Ascending aorta (tissue), 2 donors: Measurements from ENCODE around the gene CD93. TPM values are rescaled to one million over a fixed set of nuclear protein-coding genes. Genes with fewer than 3 reads are reported as not detected.

ENCODE experiments used
- DNase-seq, 2 donors: peaks; one replicate each; pipeline ENCODE4 v3.0.0-alpha.2; 2019; ENCODE audit warnings: low spot score in 2 of 2
- H3K27ac ChIP-seq, 2 donors: fragments of 200-600 bp; sonication (generic); one replicate each; pipeline ENCODE4 v1.5.1; 2016 to 2017; ENCODE audit warnings: mild to moderate bottlenecking in 1 of 2
- H3K27me3 ChIP-seq: fragments of 200-600 bp; sonication (generic); one replicate; pipeline ENCODE4 v1.5.1; 2017
- H3K36me3 ChIP-seq, 2 donors: fragments of 200-600 bp; sonication (generic); one replicate each; pipeline ENCODE4 v1.5.1; 2016
- H3K4me1 ChIP-seq, 2 donors: fragments of 200-600 bp; sonication (generic); one replicate each; pipeline ENCODE4 v1.5.1; 2016 to 2017; ENCODE audit warnings: mild to moderate bottlenecking in 1 of 2
- H3K4me3 ChIP-seq, 2 donors: fragments of 200-600 bp; sonication (generic); one replicate each; pipeline ENCODE4 v1.5.1; 2016 to 2017; ENCODE audit warnings: mild to moderate bottlenecking in 1 of 2
- H3K9me3 ChIP-seq, 2 donors: fragments of 200-600 bp; sonication (generic); one replicate each; pipeline ENCODE4 v1.5.1; 2016
- CTCF ChIP-seq, 3 experiments: fragments of 200-600 bp in 2 of 3; fragments of 450-650 bp in 1 of 3; sonication (generic) in 2 of 3; IDR thresholded peaks; one replicate each; pipeline ENCODE4 v1.5.1; 2016 to 2019; ENCODE audit warnings: antibody characterized with exemption in 3 of 3, mild to moderate bottlenecking in 1 of 3, moderate library complexity in 1 of 3
- intact Hi-C: fragments of 100-400 bp; cut with DNase I; formaldehyde crosslinking; loops from one replicate; pipeline ENCODE4 v1.15.1; 2023
- total RNA-seq: library from RNA; depleted of rRNA; stranded (reverse); fragments of >200 nt; gene quantifications from one replicate; pipeline ENCODE4 v1.1.0, GENCODE V29; 2016

Gene CD93
- total RNA-seq, 1 donor from 2014 or later = 206 TPM

- peak overlapping the region; percentile 67 to 78 for H3K4me3 ChIP-seq
- no peaks in the 10 kb centered on the region for H3K9me3 ChIP-seq
- peak; percentile 35 to 83 for DNase-seq
- H3K4me1 ChIP-seq = peaks cover 9 to 23% of the 10 kb centered on the region in 2 donors
- H3K27ac ChIP-seq = peak overlapping the region; percentile 91 to 93
- TF ChIP-seq CTCF (IDR thresholded peaks at IDR 0.05) = peak; percentile 45 to 59 (median 51)
- H3K36me3 ChIP-seq = no peaks in the 10 kb centered on the region
- intact Hi-C loops = loop anchor here (2.0 to 5.0 kb wide), 4 partner anchors 251 to 710 kb away; partner anchors contain the start of gene NXT1
- no peaks in the 10 kb centered on the region for H3K27me3 ChIP-seq
Observed at GRCh38 chr20:23048283-23049200, 37.6 kb downstream of the CD93 start.

GRCh38 chr20:23047738-23048214, 38.3 kb downstream of the CD93 start:
- Histone ChIP-seq H3K4me1 (peaks cover 9 to 23% of the 10 kb centered on the region in 2 donors), H3K36me3 (no peaks in the 10 kb centered on the region), H3K4me3 (peak overlapping the region; percentile 67 to 78), H3K27ac (peak overlapping the region in 1 of 2 donors; percentile 91), H3K9me3 (no peaks in the 10 kb centered on the region), H3K27me3 (no peaks in the 10 kb centered on the region)
- intact Hi-C loops = loop anchor here (2.0 to 5.0 kb wide), 4 partner anchors 250 to 709 kb away; partner anchors contain the start of gene NXT1
- peak in 1 of 3 experiments; percentile 6 for TF ChIP-seq CTCF (IDR thresholded peaks at IDR 0.05)
- DNase-seq = peak in 1 of 2 donors; percentile 65

GRCh38 chr20:23047001-23047737, 39.0 kb downstream of the CD93 start:
- H3K9me3 ChIP-seq = no peaks in the 10 kb centered on the region
- H3K36me3 ChIP-seq = no peaks in the 10 kb centered on the region
- peak overlapping the region; percentile 67 to 78 for H3K4me3 ChIP-seq
- intact Hi-C loops = loop anchor here (5.0 kb wide), 1 partner anchor 250 kb away; no protein-coding TSS in a partner anchor
- no peaks in the 10 kb centered on the region for H3K27me3 ChIP-seq
- H3K27ac ChIP-seq = no peak overlapping the region
- H3K4me1 ChIP-seq = peaks cover 9 to 23% of the 10 kb centered on the region in 2 donors
- DNase-seq = peak in 1 of 2 donors; percentile 13
- no peak for TF ChIP-seq CTCF (IDR thresholded peaks at IDR 0.05)

DNA sequence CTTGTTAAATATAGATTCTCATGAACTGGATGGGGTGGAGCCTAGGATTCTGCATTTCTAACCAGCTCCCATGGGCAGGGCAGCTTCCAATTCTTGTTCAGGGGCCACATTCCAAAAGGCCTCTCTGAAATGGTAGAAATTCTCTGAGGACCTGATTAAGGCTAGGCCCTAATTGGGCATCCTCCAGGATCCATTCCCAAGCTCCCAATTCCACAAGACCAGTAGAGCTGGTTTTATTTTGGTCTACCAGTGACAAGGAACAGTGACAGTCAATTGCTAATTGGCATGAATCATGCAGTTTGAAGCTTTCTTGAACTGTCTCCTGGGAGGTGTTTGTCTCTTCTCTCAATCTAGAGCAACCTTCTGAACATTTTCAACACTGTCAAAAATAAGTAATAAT, 39.7 kb downstream of the CD93 start:
- Histone ChIP-seq H3K4me3 (peak overlapping the region; percentile 18 to 78), H3K9me3 (no peaks in the 10 kb centered on the region), H3K27me3 (no peaks in the 10 kb centered on the region), H3K4me1 (peaks cover 9 to 23% of the 10 kb centered on the region in 2 donors), H3K36me3 (no peaks in the 10 kb centered on the region), H3K27ac (no peak overlapping the region)
- TF ChIP-seq CTCF (IDR thresholded peaks at IDR 0.05) = no peak
- intact Hi-C loops = loop anchor here (5.0 kb wide), 1 partner anchor 249 kb away; no protein-coding TSS in a partner anchor
- peak in 1 of 2 donors; percentile 52 for DNase-seq

DNA sequence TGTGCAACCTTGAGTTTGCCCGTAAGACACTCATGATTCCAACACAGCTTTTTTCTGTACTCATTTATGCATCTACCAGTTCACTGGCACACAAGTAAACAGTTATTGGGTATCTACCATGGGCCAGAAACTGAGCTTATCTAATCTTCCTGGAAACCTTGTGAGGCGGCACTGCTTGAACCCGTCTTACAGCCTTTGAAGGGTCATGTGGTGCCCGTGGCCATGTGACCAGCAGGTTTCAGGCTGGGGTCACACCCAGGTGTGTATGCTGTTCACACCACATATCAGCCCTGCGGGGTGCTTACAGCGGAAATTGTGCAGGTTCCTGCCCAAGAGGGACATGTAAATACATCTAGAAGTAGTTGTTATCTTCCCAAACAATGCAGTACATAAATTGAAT, 42.7 kb downstream of the CD93 start:
- intact Hi-C loops = no loop called here
- no peak for TF ChIP-seq CTCF (IDR thresholded peaks at IDR 0.05)
- Histone ChIP-seq H3K27me3 (no peaks in the 10 kb centered on the region), H3K4me1 (peaks cover 9 to 20% of the 10 kb centered on the region in 2 donors), H3K36me3 (no peaks in the 10 kb centered on the region), H3K27ac (no peak overlapping the region), H3K9me3 (no peaks in the 10 kb centered on the region), H3K4me3 (no peak overlapping the region)
- peak in 1 of 2 donors; percentile 49 for DNase-seq
